ENCODE measurements around the gene MELK. TPM values are rescaled to one million over a fixed set of nuclear protein-coding genes. Genes with fewer than 3 reads are reported as not detected.

Gene MELK
- polyA plus RNA-seq, 5 donors = 13.1 to 33.8 (median 19.9) TPM

Other genes with a start within 250 kb of the MELK start
- 10 to 100 TPM; 29.9 to 46.2 (median 41.2) TPM for gene RNF38, start 172.6 kb upstream of the MELK start, polyA plus RNA-seq (ENCODE audit: insufficient read depth in 1 of 5, insufficient read length in 5 of 5, low replicate concordance in 1 of 5)

Measured in right lung (tissue), 5 donors.